Stimulated activated naive CD4-positive, alpha-beta T cell (primary cell): ENCODE data around the gene SPSB4.
"Not testable (repeated sequence)": the region's sequence is repeated elsewhere in the genome, so short reads cannot be mapped to it uniquely, and the experiment has no call there.

Source experiments
- DNase-seq, 6 experiments: peaks; one replicate each; lab custom pipeline; 2025; lab: John Stamatoyannopoulos, UW

Gene SPSB4

GRCh38 chr3:141095546-141095937, 44.4 kb downstream of the SPSB4 start:
- DNase-seq = no peak

DNA sequence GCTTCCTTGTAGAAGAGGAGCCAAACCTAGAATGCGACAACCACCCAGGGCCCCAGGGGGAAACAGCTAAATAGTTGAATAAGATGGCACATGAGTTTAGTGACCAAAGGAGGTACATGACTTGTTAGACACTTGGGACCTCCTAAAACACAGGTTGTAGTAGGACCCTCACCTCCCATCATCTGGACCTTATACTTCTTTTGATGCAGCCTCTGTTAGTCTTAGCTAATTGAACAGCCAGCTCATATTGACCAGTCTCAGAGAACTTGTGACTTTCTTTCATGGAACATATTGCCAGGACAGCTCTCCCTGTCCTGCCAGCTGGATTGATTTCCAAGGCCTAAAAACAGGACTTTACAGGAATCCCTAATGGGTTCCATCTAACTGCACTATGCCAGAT, 45.0 kb downstream of the SPSB4 start:
- DNase-seq = no peak

DNA sequence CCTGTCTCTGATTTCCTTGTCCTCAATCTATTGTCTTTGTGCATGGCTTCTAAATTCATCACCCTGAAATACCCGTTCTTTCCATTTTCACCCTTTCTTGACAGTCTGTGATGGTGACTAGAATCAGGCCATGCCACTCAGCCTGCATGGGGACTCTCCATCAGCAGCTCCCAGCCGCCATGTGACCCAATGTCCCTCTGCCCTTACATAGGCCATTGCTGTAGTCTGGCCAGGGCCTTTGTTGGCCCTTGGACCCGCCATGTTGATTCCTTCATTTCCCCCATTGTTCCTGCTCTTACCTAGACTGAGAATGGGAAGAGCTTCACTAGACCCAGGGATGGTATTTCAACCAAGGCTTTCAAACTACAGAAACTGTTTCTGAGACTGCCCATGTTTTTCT, 45.8 kb downstream of the SPSB4 start:
- no peak for DNase-seq

DNA sequence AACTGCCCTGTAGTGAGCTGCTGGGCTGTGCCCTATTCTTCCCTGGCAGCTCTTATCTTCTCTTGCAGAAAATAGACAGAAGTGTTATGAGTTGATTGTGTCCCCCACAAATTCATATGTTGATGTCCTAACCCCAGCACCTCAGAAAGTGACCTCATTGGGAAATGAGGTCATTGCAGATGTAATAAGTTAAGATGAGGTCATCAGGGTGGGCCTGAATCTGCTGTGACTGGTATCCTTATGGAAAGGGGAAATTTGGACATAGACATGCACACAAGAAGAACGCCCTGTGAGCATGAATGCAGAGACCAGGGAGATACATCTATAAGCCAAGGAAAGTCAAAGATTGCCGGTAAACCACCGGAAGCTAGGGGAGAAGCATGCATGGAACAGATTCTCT, 49.0 kb downstream of the SPSB4 start:
- no peak for DNase-seq

DNA sequence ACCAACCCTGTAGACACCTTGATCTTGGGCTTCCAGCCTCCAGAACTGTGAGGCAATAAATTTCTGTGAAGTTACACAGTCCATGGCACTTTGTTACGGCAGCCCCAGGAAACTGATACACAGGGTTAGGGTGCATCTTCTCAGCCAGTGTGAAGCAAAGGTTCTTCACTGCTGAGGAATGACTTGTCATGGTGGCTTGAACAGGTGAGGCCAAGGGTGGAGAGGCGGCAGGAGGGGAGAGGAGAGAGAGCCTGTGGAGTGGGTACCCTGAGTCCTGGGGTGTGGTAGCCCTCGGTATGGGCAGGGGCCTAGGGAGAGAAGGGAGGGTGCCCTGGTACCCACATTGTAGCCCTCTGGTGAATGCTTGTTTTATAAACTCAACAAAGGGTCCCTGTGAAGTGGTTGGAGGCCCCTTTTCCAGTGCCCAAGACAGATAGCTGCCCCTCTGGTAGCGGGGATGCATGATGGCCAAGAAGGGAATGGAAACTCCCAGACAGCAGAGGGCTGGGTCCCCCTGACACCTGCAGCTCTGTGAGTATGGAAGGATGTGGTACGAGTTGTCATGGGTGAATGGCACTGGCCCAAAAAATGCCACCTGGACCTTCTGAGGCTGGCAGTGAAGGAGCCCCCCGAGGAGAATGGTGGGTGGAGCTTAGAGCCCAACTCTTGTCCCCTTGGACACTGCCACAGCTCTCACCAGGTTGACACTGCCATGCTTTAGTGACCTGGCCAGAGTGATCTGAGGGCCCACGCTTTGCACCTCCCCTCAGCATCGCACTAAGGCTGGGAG, 49.6 kb downstream of the SPSB4 start:
- DNase-seq = no peak

- no peak for DNase-seq
These were observed 51.2 kb downstream of the SPSB4 start for GRCh38 chr3:141102372-141102771.

- DNase-seq = no peak
These were observed 51.9 kb downstream of the SPSB4 start for GRCh38 chr3:141103067-141103466.

DNA sequence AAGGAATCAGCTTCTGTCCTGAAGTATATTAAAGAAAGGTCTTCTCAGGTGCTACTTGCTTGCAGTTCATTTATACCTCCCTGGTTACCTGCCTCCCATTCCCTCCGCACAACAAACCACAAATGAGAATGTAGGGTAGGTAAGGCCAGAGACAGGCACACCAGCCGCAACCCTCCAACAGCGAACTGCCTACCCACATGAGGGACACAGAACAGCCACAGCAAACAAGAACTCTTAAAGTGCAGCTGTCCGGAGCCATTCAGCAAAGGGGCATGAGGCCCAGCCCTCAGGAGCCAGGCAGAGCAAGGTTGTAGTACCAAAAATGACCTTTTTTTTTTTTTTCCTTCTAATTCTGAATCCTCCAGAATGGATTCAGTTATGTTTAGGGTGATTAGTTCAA, 52.4 kb downstream of the SPSB4 start:
- no peak for DNase-seq

DNA sequence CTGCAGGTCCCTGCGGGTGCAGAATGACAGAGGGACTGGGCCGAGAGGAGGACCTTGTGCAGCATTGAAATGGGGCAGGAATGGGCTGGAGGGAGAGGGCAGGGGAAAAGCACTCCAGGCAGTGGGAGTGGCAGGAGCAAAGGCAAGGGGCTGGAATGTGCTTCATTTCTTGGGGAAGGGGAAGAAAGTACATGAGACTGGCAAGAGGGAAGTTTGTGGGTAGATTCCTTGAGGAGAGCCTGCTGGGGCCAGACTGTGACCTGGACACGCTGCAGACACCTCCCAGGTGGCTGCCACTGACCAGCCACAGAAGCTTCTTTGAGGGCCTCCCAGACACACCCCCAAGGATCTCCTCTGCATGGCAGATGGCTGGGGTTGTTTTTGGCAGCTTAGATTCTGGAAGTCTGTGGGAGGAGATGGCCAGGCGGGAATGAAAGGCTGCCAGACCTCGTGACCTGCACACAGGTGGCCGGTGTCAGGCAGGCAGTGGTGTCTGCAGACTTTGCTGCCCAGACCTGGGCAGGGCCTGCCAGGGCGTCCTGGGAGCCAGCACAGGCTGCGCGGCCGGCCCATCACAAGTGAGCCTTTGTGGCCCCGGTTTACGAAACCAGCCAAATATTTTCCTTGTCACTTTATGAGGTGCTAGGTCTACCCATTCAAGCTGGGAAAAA, 53.1 kb downstream of the SPSB4 start:
- no peak for DNase-seq

DNA sequence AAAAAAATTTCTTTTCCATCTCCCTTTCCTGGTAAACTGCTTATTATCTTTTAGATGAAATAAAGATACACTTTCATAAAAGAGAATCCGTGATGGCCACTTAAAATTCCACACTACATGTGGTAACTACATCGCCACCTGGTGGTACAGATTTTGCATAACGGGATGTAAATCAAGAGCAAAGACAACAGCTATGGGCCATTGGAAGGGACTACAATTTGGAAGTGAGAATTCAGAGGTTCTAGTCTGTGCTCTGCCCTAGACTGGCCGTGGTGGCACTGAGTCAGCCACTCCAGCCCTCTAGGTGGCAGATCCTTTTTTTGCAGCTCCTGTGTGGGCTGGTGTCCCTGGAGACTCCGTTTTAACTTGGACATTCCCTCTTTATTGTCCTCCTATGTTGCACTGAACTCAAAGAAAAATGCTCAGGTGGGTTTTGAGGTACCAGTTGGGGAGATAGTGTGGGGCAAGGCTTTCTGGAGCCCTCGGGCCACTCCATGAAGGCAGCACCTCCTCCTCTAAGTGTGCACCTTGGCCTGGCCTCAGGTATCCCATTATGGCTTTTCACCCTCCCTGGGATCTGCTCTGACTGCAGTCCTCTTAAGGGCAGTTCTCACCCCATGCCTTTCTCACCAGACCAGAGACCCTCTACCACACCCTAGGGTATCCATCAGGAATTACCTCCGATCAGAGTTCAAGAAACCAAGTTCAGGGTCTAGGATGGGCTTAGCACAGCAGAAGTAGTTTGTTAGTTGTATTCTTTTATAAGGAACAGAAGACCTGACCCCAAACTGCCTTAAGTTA, 54.9 kb downstream of the SPSB4 start:
- DNase-seq = peak in 4 of 6 experiments; percentile 15 to 56 (median 39)

DNA sequence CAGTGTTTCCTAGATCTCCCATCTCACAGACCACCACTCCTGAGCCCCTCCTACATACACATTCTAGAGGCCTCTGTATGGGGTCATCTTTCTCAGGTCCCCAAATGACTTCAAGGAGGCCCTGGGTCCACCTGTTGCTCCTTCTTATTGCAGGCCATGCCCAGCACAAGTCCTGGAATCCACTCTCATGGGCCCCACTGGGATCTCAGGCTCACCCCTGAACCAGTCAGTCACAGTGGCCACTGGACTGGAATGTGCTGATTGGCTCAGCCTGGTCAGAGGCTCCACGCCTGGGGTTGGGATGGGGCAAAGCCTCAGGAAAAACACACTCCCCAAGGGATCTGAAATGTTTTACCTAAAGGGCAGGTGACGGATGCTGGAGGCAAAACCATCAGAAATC, 55.7 kb downstream of the SPSB4 start:
- no peak for DNase-seq

DNA sequence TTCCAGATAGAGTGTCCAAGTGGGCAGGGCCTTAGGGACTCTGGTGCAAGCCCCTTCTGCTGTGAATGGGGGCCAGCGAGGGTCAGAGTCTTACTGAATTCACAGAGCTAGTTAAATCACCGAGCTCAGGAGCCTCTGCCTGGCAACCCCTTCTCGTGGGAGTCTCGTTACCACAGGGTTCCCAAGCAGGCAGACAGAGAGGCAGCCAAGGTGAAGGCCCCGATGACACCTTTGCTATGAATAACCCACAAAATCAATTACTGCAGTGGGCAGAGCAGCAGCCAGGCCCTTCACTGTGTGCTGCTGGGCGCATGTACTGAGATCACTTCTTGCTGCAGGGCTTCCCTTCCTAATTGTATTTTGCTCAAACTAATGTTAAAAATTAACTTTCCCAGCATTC, 56.9 kb downstream of the SPSB4 start:
- no peak for DNase-seq

- DNase-seq = no peak
These were observed 58.6 kb downstream of the SPSB4 start for GRCh38 chr3:141109751-141110150.

DNA sequence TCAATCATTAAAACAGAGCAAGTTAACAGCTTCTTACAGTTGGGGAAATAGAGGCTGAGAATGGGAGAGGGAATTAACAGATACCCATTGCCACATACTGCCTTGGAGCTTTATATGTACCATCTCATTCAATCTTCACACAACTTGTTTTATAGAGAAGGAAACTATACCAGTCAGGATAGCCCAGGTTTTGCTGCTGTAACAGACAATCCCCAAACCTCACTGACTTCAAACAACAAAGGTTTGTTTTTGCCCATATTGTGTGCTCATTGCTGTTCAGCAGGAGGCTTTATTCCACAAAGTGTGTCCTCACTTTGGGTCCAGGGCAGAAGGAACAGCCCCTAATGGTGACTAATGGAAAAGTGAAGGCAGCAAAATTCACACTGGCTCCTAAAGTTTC, 59.2 kb downstream of the SPSB4 start:
- no peak for DNase-seq

- no peak for DNase-seq
These were observed 60.4 kb downstream of the SPSB4 start for GRCh38 chr3:141111364-141112155.

- DNase-seq = no peak
These were observed 61.6 kb downstream of the SPSB4 start for GRCh38 chr3:141112686-141113297.

DNA sequence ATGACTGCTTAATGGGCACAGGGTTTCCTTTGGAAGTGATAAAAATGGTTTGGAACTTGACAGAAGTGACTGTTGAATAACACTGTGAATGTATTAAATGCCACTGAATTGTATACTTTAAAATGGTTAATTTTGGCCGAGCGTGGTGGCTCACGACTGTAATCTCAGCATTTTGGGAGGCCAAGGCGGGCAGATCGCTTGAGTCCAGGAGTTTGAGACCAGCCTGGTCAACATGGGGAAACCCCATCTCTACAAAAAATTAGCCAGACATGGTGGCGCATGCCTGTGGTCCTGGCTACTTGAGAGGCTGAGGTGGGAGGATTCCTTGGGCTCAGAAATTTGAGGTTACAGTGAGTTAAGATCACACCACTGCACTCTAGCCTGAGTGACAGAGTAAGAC, 62.5 kb downstream of the SPSB4 start:
- DNase-seq = not testable (repeated sequence)

DNA sequence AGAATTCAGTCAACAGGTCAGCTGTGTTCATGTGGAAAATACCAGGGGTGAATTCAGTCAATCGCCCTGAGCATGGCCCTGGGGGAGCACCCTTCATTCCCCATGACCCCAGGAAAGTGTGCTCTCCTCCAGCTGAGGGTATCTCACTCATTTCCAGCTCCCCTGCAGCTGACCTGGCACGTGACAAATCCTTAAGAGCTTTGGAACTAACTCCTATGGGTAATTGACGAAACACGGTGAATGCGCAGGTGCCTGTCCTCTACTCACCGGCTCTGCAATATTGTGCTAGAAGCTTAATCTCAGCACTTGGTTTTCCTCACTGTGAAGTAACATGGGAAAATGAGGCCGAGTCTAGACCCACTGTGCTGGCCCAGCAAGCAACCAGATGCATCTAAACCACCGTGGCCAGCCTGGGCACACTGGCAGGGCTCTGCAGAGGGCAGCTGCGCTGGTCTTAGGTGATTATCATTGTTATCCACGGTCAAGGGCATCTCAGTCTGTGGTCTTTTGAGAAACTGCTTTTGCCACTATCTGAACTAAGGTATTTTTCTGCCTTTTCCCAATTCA, 63.1 kb downstream of the SPSB4 start:
- DNase-seq = no peak

DNA sequence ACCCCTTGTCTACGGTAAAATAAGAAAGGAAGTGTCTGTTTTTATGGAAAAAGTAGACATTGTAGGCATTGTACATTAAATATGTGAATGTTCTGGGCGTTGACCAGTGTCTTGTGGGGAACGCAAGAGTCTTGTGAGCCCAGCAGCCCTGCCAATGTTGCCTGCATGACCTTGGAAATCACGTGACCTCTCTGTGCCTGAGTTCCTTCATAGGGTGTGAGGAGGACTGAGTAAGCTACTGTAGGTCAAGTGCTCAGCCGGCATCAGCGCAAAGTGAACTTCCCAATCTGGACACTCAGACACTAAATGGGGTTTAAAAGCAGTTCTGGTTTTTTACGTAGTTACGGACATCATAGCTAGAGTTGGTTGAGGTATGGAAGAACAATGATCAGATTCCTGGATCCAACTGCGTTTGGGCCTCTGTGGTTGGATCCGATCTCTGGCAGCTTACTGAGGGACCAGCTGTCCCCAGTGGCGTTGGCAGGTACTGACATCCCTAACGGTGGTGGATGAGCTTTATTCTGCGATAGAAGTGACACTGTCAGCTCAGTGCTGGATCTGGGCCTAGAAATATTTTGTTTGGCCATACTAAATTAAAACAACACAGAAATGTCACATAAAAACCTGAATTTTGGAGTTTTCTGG, 63.8 kb downstream of the SPSB4 start:
- DNase-seq = no peak

DNA sequence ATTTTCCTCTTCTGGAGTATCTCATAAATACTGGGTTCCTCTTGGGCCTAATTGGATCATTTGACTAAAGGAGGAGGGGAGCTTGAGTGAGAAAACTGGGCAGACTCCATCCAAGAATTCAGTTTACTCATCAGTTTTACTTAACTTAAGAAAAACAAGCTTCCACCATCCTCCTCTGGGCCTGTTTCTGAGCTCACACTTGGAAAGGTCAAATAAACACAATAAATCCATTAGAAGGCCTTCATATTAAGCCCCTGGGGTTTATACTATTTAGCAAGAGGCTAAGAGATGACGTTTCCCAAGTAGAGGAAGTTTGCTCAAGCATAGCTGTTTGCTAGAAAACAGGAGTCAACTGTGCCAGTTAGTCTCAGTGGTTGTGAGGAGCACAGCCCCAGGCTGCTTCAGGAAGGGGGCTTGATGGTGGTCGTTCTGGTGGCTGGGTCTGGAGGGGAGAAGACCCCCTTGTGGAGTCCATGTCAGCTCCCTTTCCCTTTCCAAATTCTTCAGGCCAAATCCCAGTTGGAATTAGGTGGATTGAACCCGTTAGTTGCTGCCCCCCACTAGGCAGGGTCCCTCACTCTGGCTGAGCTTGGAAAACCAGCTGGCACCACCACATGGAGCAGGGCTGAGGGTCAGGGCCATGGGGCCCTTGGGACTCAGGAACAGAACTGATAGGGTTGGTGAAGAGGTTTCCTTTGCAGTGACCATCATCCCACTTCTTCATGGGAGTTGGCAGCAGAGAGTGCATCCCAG, 64.8 kb downstream of the SPSB4 start:
- no peak for DNase-seq
